Measurements from ENCODE around the gene ATP8B1. TPM values are rescaled to one million over a fixed set of nuclear protein-coding genes. Genes with fewer than 3 reads are reported as not detected.

Gene ATP8B1
- total and polyA plus RNA-seq, 2 of the 8 experiments (the other 6 are each of a cell fraction or from before 2014, with no cell fraction given): 1.1 to 4.6 TPM

DNA sequence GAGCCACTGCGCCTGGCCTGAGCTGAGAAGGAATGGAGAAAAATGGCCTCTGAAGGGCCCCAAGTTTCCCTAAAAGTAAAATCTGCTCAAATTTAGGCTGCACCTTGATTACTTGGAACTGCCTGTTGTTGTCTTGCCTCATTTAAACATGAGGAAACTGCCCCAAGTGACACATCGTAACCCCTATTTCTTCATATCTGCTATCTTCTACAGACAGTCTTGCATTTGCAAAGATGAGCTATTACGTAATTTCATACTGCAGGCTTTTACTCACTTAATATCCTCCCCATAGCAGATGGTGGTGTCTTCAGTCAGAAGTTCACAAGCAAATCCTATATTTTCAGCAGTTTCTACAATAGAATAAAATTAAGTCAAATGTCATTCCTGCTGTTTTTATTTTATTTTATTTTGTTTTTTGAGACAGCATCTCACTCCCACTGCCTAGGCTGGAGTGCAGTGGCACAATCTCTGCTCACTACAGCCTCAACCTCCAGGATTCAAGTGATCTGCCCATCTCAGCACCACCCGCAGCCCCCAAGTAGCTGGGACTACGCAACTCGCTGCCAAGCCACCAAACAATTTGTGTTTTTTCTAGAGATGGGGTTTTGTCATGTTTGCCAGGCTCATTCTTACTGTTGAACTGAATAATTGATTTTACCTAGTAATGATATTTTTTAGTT, 136.2 kb downstream of the ATP8B1 start (continued):
- TF ChIP-seq, protein P1, sequence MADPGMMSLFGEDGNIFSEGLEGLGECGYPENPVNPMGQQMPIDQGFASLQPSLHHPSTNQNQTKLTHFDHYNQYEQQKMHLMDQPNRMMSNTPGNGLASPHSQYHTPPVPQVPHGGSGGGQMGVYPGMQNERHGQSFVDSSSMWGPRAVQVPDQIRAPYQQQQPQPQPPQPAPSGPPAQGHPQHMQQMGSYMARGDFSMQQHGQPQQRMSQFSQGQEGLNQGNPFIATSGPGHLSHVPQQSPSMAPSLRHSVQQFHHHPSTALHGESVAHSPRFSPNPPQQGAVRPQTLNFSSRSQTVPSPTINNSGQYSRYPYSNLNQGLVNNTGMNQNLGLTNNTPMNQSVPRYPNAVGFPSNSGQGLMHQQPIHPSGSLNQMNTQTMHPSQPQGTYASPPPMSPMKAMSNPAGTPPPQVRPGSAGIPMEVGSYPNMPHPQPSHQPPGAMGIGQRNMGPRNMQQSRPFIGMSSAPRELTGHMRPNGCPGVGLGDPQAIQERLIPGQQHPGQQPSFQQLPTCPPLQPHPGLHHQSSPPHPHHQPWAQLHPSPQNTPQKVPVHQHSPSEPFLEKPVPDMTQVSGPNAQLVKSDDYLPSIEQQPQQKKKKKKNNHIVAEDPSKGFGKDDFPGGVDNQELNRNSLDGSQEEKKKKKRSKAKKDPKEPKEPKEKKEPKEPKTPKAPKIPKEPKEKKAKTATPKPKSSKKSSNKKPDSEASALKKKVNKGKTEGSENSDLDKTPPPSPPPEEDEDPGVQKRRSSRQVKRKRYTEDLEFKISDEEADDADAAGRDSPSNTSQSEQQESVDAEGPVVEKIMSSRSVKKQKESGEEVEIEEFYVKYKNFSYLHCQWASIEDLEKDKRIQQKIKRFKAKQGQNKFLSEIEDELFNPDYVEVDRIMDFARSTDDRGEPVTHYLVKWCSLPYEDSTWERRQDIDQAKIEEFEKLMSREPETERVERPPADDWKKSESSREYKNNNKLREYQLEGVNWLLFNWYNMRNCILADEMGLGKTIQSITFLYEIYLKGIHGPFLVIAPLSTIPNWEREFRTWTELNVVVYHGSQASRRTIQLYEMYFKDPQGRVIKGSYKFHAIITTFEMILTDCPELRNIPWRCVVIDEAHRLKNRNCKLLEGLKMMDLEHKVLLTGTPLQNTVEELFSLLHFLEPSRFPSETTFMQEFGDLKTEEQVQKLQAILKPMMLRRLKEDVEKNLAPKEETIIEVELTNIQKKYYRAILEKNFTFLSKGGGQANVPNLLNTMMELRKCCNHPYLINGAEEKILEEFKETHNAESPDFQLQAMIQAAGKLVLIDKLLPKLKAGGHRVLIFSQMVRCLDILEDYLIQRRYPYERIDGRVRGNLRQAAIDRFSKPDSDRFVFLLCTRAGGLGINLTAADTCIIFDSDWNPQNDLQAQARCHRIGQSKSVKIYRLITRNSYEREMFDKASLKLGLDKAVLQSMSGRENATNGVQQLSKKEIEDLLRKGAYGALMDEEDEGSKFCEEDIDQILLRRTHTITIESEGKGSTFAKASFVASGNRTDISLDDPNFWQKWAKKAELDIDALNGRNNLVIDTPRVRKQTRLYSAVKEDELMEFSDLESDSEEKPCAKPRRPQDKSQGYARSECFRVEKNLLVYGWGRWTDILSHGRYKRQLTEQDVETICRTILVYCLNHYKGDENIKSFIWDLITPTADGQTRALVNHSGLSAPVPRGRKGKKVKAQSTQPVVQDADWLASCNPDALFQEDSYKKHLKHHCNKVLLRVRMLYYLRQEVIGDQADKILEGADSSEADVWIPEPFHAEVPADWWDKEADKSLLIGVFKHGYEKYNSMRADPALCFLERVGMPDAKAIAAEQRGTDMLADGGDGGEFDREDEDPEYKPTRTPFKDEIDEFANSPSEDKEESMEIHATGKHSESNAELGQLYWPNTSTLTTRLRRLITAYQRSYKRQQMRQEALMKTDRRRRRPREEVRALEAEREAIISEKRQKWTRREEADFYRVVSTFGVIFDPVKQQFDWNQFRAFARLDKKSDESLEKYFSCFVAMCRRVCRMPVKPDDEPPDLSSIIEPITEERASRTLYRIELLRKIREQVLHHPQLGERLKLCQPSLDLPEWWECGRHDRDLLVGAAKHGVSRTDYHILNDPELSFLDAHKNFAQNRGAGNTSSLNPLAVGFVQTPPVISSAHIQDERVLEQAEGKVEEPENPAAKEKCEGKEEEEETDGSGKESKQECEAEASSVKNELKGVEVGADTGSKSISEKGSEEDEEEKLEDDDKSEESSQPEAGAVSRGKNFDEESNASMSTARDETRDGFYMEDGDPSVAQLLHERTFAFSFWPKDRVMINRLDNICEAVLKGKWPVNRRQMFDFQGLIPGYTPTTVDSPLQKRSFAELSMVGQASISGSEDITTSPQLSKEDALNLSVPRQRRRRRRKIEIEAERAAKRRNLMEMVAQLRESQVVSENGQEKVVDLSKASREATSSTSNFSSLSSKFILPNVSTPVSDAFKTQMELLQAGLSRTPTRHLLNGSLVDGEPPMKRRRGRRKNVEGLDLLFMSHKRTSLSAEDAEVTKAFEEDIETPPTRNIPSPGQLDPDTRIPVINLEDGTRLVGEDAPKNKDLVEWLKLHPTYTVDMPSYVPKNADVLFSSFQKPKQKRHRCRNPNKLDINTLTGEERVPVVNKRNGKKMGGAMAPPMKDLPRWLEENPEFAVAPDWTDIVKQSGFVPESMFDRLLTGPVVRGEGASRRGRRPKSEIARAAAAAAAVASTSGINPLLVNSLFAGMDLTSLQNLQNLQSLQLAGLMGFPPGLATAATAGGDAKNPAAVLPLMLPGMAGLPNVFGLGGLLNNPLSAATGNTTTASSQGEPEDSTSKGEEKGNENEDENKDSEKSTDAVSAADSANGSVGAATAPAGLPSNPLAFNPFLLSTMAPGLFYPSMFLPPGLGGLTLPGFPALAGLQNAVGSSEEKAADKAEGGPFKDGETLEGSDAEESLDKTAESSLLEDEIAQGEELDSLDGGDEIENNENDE (IDR thresholded peaks at IDR 0.05; ENCODE audit: insufficient replicate concordance, low read length): no peak
- TF ChIP-seq SRF (IDR thresholded peaks at IDR 0.05; ENCODE audit: low read depth, low read length) (no peak), RXRA (IDR thresholded peaks at IDR 0.05; ENCODE audit: insufficient read depth, low read depth, low read length) (no peak), CBX8 (IDR thresholded peaks at IDR 0.05; ENCODE audit: borderline replicate concordance, low read depth, low read length) (no peak), GTF2F1 (IDR thresholded peaks at IDR 0.05; ENCODE audit: borderline replicate concordance, low read depth, low read length) (no peak)
- TF ChIP-seq, protein P2, sequence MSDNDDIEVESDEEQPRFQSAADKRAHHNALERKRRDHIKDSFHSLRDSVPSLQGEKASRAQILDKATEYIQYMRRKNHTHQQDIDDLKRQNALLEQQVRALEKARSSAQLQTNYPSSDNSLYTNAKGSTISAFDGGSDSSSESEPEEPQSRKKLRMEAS (IDR thresholded peaks at IDR 0.05): no peak

Measured in H1 (cell line).